ENCODE data around the gene PSPH.
"Not testable (repeated sequence)": the region's sequence is repeated elsewhere in the genome, so short reads cannot be mapped to it uniquely, and the experiment has no call there.

Gene PSPH

GRCh38 chr7:56028942-56029630 is 22.2 kb downstream of the PSPH start:
- FAIRE-seq, result no peak
- TF ChIP-seq POLR2A (IDR thresholded peaks at IDR 0.05; ENCODE audit: low read depth, low read length), result no peak
- TF ChIP-seq TAF1 (IDR thresholded peaks at IDR 0.05; ENCODE audit: borderline replicate concordance, low read depth, low read length), result no peak
- no peak for DNase-seq (ENCODE audit: insufficient read length)

- FAIRE-seq, result no peak
- no peak for TF ChIP-seq TAF1 (IDR thresholded peaks at IDR 0.05; ENCODE audit: borderline replicate concordance, low read depth, low read length)
- TF ChIP-seq POLR2AphosphoS5 (IDR thresholded peaks at IDR 0.05; ENCODE audit: low read depth, low read length), result no peak
- TF ChIP-seq POLR2A (IDR thresholded peaks at IDR 0.05; ENCODE audit: low read depth, low read length), result no peak
- no peak for DNase-seq (ENCODE audit: insufficient read length)
Observed at GRCh38 chr7:56026538-56026937, 24.7 kb downstream of the PSPH start.

- no peak for TF ChIP-seq TAF1 (IDR thresholded peaks at IDR 0.05; ENCODE audit: borderline replicate concordance, low read depth, low read length)
- TF ChIP-seq POLR2AphosphoS5 (IDR thresholded peaks at IDR 0.05; ENCODE audit: low read depth, low read length), result no peak
- no peak for TF ChIP-seq POLR2A (IDR thresholded peaks at IDR 0.05; ENCODE audit: low read depth, low read length)
- DNase-seq (ENCODE audit: insufficient read length) (no peak), FAIRE-seq (no peak)
Observed at GRCh38 chr7:56023500-56023899, 27.7 kb downstream of the PSPH start.

- no peak for DNase-seq (ENCODE audit: insufficient read length)
- TF ChIP-seq POLR2A (IDR thresholded peaks at IDR 0.05; ENCODE audit: low read depth, low read length), result no peak
- no peak for TF ChIP-seq TAF1 (IDR thresholded peaks at IDR 0.05; ENCODE audit: borderline replicate concordance, low read depth, low read length)
- no peak for TF ChIP-seq POLR2AphosphoS5 (IDR thresholded peaks at IDR 0.05; ENCODE audit: low read depth, low read length)
- no peak for FAIRE-seq
Observed at GRCh38 chr7:56019501-56019900, 31.7 kb downstream of the PSPH start.

- not testable (repeated sequence) for FAIRE-seq
Observed at GRCh38 chr7:56017015-56017414, 34.2 kb downstream of the PSPH start.

GRCh38 chr7:56009695-56010094 is 41.5 kb downstream of the PSPH start:
- no peak for DNase-seq (ENCODE audit: insufficient read length)
- peak; percentile 5 for FAIRE-seq

More at GRCh38 chr7:56017015-56017414, 34.2 kb downstream of the PSPH start:
- not testable (repeated sequence) for DNase-seq (ENCODE audit: insufficient read length)

GRCh38 chr7:56007891-56008290 is 43.4 kb downstream of the PSPH start:
- FAIRE-seq (no peak), DNase-seq (ENCODE audit: insufficient read length) (no peak)
- no peak for TF ChIP-seq TAF1 (IDR thresholded peaks at IDR 0.05; ENCODE audit: borderline replicate concordance, low read depth, low read length)

More at GRCh38 chr7:56009695-56010094, 41.5 kb downstream of the PSPH start:
- TF ChIP-seq POLR2AphosphoS5 (IDR thresholded peaks at IDR 0.05; ENCODE audit: low read depth, low read length) (no peak), TAF1 (IDR thresholded peaks at IDR 0.05; ENCODE audit: borderline replicate concordance, low read depth, low read length) (no peak), POLR2A (IDR thresholded peaks at IDR 0.05; ENCODE audit: low read depth, low read length) (no peak)

- no peak for FAIRE-seq
- DNase-seq (ENCODE audit: insufficient read length), result no peak
- TF ChIP-seq POLR2A (IDR thresholded peaks at IDR 0.05; ENCODE audit: low read depth, low read length) (no peak), POLR2AphosphoS5 (IDR thresholded peaks at IDR 0.05; ENCODE audit: low read depth, low read length) (no peak), TAF1 (IDR thresholded peaks at IDR 0.05; ENCODE audit: borderline replicate concordance, low read depth, low read length) (no peak)
Observed at GRCh38 chr7:56007167-56007652, 44.0 kb downstream of the PSPH start.

GRCh38 chr7:56003749-56004148 is 47.5 kb downstream of the PSPH start:
- DNase-seq (ENCODE audit: insufficient read length), result no peak
- TF ChIP-seq POLR2A (IDR thresholded peaks at IDR 0.05; ENCODE audit: low read depth, low read length) (no peak), TAF1 (IDR thresholded peaks at IDR 0.05; ENCODE audit: borderline replicate concordance, low read depth, low read length) (no peak)

GRCh38 chr7:55996856-55997500 is 54.3 kb downstream of the PSPH start:
- DNase-seq (ENCODE audit: insufficient read length) (no peak), FAIRE-seq (no peak)
- TF ChIP-seq TAF1 (IDR thresholded peaks at IDR 0.05; ENCODE audit: borderline replicate concordance, low read depth, low read length) (no peak), POLR2A (IDR thresholded peaks at IDR 0.05; ENCODE audit: low read depth, low read length) (no peak), POLR2AphosphoS5 (IDR thresholded peaks at IDR 0.05; ENCODE audit: low read depth, low read length) (no peak)

More at GRCh38 chr7:56003749-56004148, 47.5 kb downstream of the PSPH start:
- FAIRE-seq, result no peak

- no peak for DNase-seq (ENCODE audit: insufficient read length)
- FAIRE-seq, result no peak
- TF ChIP-seq TAF1 (IDR thresholded peaks at IDR 0.05; ENCODE audit: borderline replicate concordance, low read depth, low read length) (no peak), POLR2A (IDR thresholded peaks at IDR 0.05; ENCODE audit: low read depth, low read length) (no peak), POLR2AphosphoS5 (IDR thresholded peaks at IDR 0.05; ENCODE audit: low read depth, low read length) (no peak)
Observed at GRCh38 chr7:55992346-55992745, 58.9 kb downstream of the PSPH start.

GRCh38 chr7:55983537-55983936 is 67.7 kb downstream of the PSPH start:
- FAIRE-seq (no peak), DNase-seq (ENCODE audit: insufficient read length) (no peak)
- TF ChIP-seq POLR2A (IDR thresholded peaks at IDR 0.05; ENCODE audit: low read depth, low read length), result no peak
- no peak for TF ChIP-seq POLR2AphosphoS5 (IDR thresholded peaks at IDR 0.05; ENCODE audit: low read depth, low read length)
- TF ChIP-seq TAF1 (IDR thresholded peaks at IDR 0.05; ENCODE audit: borderline replicate concordance, low read depth, low read length), result no peak
